ENCODE measurements around the gene PLCXD3. TPM values are rescaled to one million over a fixed set of nuclear protein-coding genes. Genes with fewer than 3 reads are reported as not detected.

The PLCXD3 gene
- total and polyA plus RNA-seq, 2 of the 4 experiments (the other 2 are of a cell fraction) = under 0.01 to 0.02 TPM

DNA sequence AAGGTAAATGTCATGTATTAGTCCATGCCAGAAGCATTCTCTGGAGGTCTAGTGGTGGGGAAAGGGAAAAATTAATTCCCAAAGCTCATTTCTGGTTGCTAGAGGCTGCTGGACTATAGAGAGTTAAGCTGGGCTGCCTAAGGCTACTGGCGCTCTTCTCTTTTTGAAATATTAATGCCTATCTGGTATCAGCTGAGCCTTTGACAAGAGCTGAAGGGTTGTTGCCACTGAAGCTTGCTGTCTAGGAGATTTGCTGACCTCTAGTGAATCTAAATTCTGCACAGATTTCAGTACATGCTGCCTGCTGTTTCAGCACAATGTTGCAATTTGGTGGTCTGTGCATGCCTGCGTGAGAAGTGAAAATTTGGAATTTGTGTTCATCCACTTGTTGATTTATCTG lies 29.1 kb upstream of the PLCXD3 start:
- H3K18ac ChIP-seq (ENCODE audit: low read depth, low read length) = no peak overlapping the region
- H3K79me1 ChIP-seq (ENCODE audit: low read depth in 1 of 2, low read length in 2 of 2) = no peaks in the 10 kb centered on the region
- H3K4me3 ChIP-seq (ENCODE audit: insufficient read depth, low read depth, low read length) = no peak overlapping the region
- H3K36me3 ChIP-seq (ENCODE audit: control insufficient read depth, insufficient read depth, low read length) = no peaks in the 10 kb centered on the region
- H3K4me2 ChIP-seq (ENCODE audit: low read depth, low read length) = no peak overlapping the region
- H3K27me3 ChIP-seq (ENCODE audit: control insufficient read depth, insufficient read depth, low read length) = no peaks in the 10 kb centered on the region; the same call in 1 of the 2 replicates
- H3K4ac ChIP-seq (ENCODE audit: low read depth, low read length) = no peak overlapping the region
- dilution Hi-C loops (cut with HindIII; ENCODE audit: low sequenced_read_pairs, unreplicated experiment) = no loop called here
- no peak overlapping the region for H4K8ac ChIP-seq (ENCODE audit: low read depth in 2 of 2, low read length in 2 of 2)
- no peak overlapping the region for H2BK120ac ChIP-seq (ENCODE audit: low read depth, low read length)
- no peak overlapping the region for H3K14ac ChIP-seq (replicated peaks; ENCODE audit: low read depth, low read length)
- no peak overlapping the region for H3K56ac ChIP-seq (ENCODE audit: extremely low read depth, insufficient read depth, low read length)
- no TSS peak for BruUV-seq (replicated peaks)
- ATAC-seq (ENCODE audit: low read depth) (no peak), DNase-seq (no peak)
- intact Hi-C loops (cut with micrococcal nuclease) = no loop called here
- H2BK15ac ChIP-seq (ENCODE audit: low read depth, low read length) = no peak overlapping the region
- no CpG with 5 or more reads among the region's 2 CpGs for WGBS, 2 experiments (ENCODE audit: extremely low coverage in 2 of 2, insufficient read length in 1 of 2)
- no peak overlapping the region for H2BK5ac ChIP-seq (ENCODE audit: low read depth, low read length, poor library complexity, severe bottlenecking)
- no peak overlapping the region for H3K9ac ChIP-seq (ENCODE audit: low read depth, low read length)
- no peaks in the 10 kb centered on the region for H3K9me1 ChIP-seq (ENCODE audit: insufficient read depth, low read length)
- H2AK9ac ChIP-seq (replicated peaks; ENCODE audit: low read depth, low read length, poor library complexity) = no peak overlapping the region
- no peaks in the 10 kb centered on the region for H4K20me1 ChIP-seq (ENCODE audit: insufficient read depth, low read length)
- H2BK20ac ChIP-seq (ENCODE audit: low read depth, low read length) = no peak overlapping the region
- in situ Hi-C loops (cut with MboI; ENCODE audit: low sequenced_read_pairs) = no loop called here
- no peaks in the 10 kb centered on the region for H3K9me3 ChIP-seq (ENCODE audit: control insufficient read depth, insufficient read depth, low read length)
- no peak overlapping the region for H2AK5ac ChIP-seq (ENCODE audit: low read depth, low read length)
- H4K91ac ChIP-seq (ENCODE audit: insufficient read depth, low read depth, low read length) = no peak overlapping the region
- ChIA-PET CTCF (interaction anchor here (0.7 to 1.1 kb wide), 2 partner anchors 385 to 413 kb away, joined by 3 read pairs; no protein-coding TSS in a partner anchor), POLR2A (ENCODE audit: unreplicated experiment) (no interaction called here)
- no peaks in the 10 kb centered on the region for H3K4me1 ChIP-seq (ENCODE audit: control insufficient read depth, insufficient read depth, low read length)
- H3K23ac ChIP-seq (ENCODE audit: low read depth, low read length) = no peak overlapping the region
- TF ChIP-seq CEBPB (IDR thresholded peaks at IDR 0.05; ENCODE audit: low read depth, low read length) = no peak
- H2AFZ ChIP-seq (replicated peaks; ENCODE audit: low read length, poor library complexity) = no peak overlapping the region
- no peak overlapping the region for H4K5ac ChIP-seq (ENCODE audit: low read depth, low read length)
- no peak overlapping the region for H3K27ac ChIP-seq (ENCODE audit: insufficient read depth, low read length)

All from IMR-90 (cell line).